ENCODE data around the gene FASLG.

GRCh38 chr1:172680244-172680643 is 21.3 kb downstream of the FASLG start:
- TF ChIP-seq CTCF (IDR thresholded peaks at IDR 0.05) (no peak), POLR2A (IDR thresholded peaks at IDR 0.05) (no peak)
